MCF 10A (cell line): ENCODE data around the gene KLHDC9. TPM values are rescaled to one million over a fixed set of nuclear protein-coding genes. Genes with fewer than 3 reads are reported as not detected.

ENCODE experiments used
- BruUV-seq: library from RNA; stranded (reverse); fragments of 400-500 nt; replicated peaks from 2 replicates; lab custom pipeline; 2021; lab: Mats Ljungman, UMichigan
- CTCF ChIA-PET: fragments of 300-600 bp; sonication (Branson Sonifier 250); formaldehyde crosslinking; extraction: SDS; loops from one replicate; lab custom pipeline; 2021; ENCODE audit warnings: antibody characterized with exemption, inconsistent platforms; lab: Yijun Ruan, JAX
- POLR2A ChIA-PET: fragments of 300-600, 350-650 bp; sonication (Branson Sonifier 250); formaldehyde crosslinking; extraction: SDS; loops from one replicate; lab custom pipeline; 2020; ENCODE audit warnings: antibody characterized with exemption, inconsistent platforms; lab: Yijun Ruan, JAX
- DNase-seq: peaks from one replicate; pipeline ENCODE4 v3.0.0-alpha.2; 2018; ENCODE audit not compliant: unreplicated experiment
- H3K27ac Mint-ChIP-seq: one replicate; pipeline ENCODE4 v1.8.0; 2022; ENCODE audit warnings: mild to moderate bottlenecking, low read depth, mixed read lengths; ENCODE audit not compliant: unreplicated experiment
- H3K27me3 Mint-ChIP-seq: one replicate; pipeline ENCODE4 v1.8.0; 2022; ENCODE audit warnings: mixed read lengths; ENCODE audit not compliant: insufficient read depth, unreplicated experiment
- H3K36me3 Mint-ChIP-seq: one replicate; pipeline ENCODE4 v1.8.0; 2022; ENCODE audit warnings: mild to moderate bottlenecking, moderate library complexity, mixed read lengths; ENCODE audit not compliant: insufficient read depth, unreplicated experiment
- H3K4me1 Mint-ChIP-seq: one replicate; pipeline ENCODE4 v1.8.0; 2022; ENCODE audit warnings: mixed read lengths; ENCODE audit not compliant: insufficient read depth, unreplicated experiment
- H3K4me3 Mint-ChIP-seq: one replicate; pipeline ENCODE4 v1.8.0; 2022; ENCODE audit warnings: mild to moderate bottlenecking, moderate library complexity, mixed read lengths; ENCODE audit not compliant: unreplicated experiment
- H3K9me3 Mint-ChIP-seq: one replicate; pipeline ENCODE4 v1.8.0; 2022; ENCODE audit warnings: mixed read lengths; ENCODE audit not compliant: unreplicated experiment
- CTCF ChIP-seq: fragments of 200-600 bp; IDR thresholded peaks from one replicate; pipeline ENCODE4 v1.8.0; 2022; ENCODE audit warnings: antibody characterized with exemption, mild to moderate bottlenecking; ENCODE audit not compliant: unreplicated experiment
- intact Hi-C: fragments of 100-400 bp; cut with micrococcal nuclease; formaldehyde crosslinking; loops from 2 replicates; pipeline ENCODE4 v1.14.1; 2022
- total RNA-seq: library from RNA; stranded (reverse); gene quantifications from 2 replicates; pipeline ENCODE4 v1.2.3, GENCODE V29; 2022

KLHDC9 gene
- total RNA-seq, 1 experiment from 2014 or later, result not detected

DNA sequence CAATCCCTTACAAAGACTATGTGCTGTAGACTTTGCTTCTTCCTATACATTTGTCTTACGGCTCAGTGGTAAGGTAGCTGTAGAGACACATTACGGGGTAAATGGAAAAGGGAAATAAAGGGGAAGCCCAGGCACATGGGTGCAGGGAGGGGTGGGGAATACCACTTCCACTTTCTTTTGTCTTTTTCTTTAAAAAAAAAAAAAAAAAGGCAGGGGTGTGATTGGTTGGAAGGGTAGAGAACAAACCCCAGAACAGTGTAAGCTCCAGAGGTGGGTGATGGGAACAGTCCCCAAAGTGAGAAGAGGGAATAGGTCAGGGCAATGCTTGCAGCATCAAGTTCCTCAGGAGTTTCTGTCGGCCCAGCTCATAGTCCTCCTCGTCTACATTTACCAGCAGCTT is 23.7 kb downstream of the KLHDC9 start:
- Mint-ChIP-seq H3K27ac (no peak overlapping the region), H3K9me3 (no peaks in the 10 kb centered on the region), H3K4me1 (peaks cover 29% of the 10 kb centered on the region), H3K27me3 (no peaks in the 10 kb centered on the region), H3K36me3 (peaks cover 85% of the 10 kb centered on the region), H3K4me3 (no peak overlapping the region)
- intact Hi-C loops, result no loop called here
- no peak for TF ChIP-seq CTCF
- ChIA-PET CTCF (interaction anchor here (0.6 to 1.5 kb wide), 16 partner anchors 11 to 287 kb away, joined by 3 to 5 read pairs (median 3); partner anchors contain the start of genes DEDD and USF1), POLR2A (interaction anchor here (0.6 to 2.2 kb wide), 11 partner anchors 8 to 170 kb away, joined by 3 to 17 read pairs (median 4); partner anchors contain the start of genes F11R and USF1)
- DNase-seq, result no peak
- BruUV-seq, result no TSS peak

GRCh38 chr1:161122967-161123366 is 24.8 kb downstream of the KLHDC9 start:
- Mint-ChIP-seq H3K27me3 (no peaks in the 10 kb centered on the region), H3K36me3 (peaks cover 90% of the 10 kb centered on the region), H3K9me3 (no peaks in the 10 kb centered on the region), H3K4me3 (no peak overlapping the region), H3K27ac (peak overlapping the region; percentile 36), H3K4me1 (peaks cover 35% of the 10 kb centered on the region)
- no peak for TF ChIP-seq CTCF
- no TSS peak for BruUV-seq
- intact Hi-C loops, result no loop called here
- CTCF ChIA-PET, result interaction anchor here (1.3 kb wide), 1 partner anchor 9 kb away, joined by 4 read pairs; the partner anchor contains the start of gene DEDD
- no peak for DNase-seq
- POLR2A ChIA-PET, result interaction anchor here (0.9 to 1.8 kb wide), 3 partner anchors 9 to 171 kb away, joined by 3 to 5 read pairs (median 4); partner anchors contain the start of gene USF1

- DNase-seq, result no peak
- no TSS peak for BruUV-seq
- Mint-ChIP-seq H3K4me3 (no peak overlapping the region), H3K27ac (no peak overlapping the region), H3K27me3 (no peaks in the 10 kb centered on the region), H3K36me3 (peaks cover 77% of the 10 kb centered on the region), H3K9me3 (no peaks in the 10 kb centered on the region), H3K4me1 (peaks cover 29% of the 10 kb centered on the region)
- intact Hi-C loops, result no loop called here
- POLR2A ChIA-PET, result interaction anchor here (0.6 to 2.1 kb wide), 4 partner anchors 82 to 389 kb away, joined by 3 to 8 read pairs (median 4); partner anchors contain the start of genes F11R and USF1
- CTCF ChIA-PET, result interaction anchor here (0.6 to 1.5 kb wide), 6 partner anchors 11 to 176 kb away, joined by 3 to 7 read pairs (median 4); no protein-coding TSS in a partner anchor
- no peak for TF ChIP-seq CTCF
Measured at GRCh38 chr1:161127649-161128048, 29.5 kb downstream of the KLHDC9 start.

GRCh38 chr1:161128591-161129420 is 30.6 kb downstream of the KLHDC9 start:
- CTCF ChIA-PET, result interaction anchor here (1.5 kb wide), 1 partner anchor 131 kb away, joined by 5 read pairs; no protein-coding TSS in a partner anchor
- H3K9me3 Mint-ChIP-seq, result no peaks in the 10 kb centered on the region
- H3K36me3 Mint-ChIP-seq, result peaks cover 65% of the 10 kb centered on the region
- H3K4me3 Mint-ChIP-seq, result no peak overlapping the region
- no peak for TF ChIP-seq CTCF
- DNase-seq, result no peak
- H3K27me3 Mint-ChIP-seq, result no peaks in the 10 kb centered on the region
- BruUV-seq, result no TSS peak
- peaks cover 29% of the 10 kb centered on the region for H3K4me1 Mint-ChIP-seq
- intact Hi-C loops, result no loop called here
- no peak overlapping the region for H3K27ac Mint-ChIP-seq
- POLR2A ChIA-PET, result interaction anchor here (0.6 to 10.3 kb wide), 2 partner anchors 97 to 109 kb away, joined by 3 to 101 read pairs; partner anchors contain the start of genes F11R and TOMM40L
